NT2/D1 (cell line): Measurements from ENCODE around the gene NXPE2.

Source experiments
- DNase-seq: peaks from one replicate; pipeline ENCODE4 v3.0.0-alpha.2; 2011; ENCODE audit warnings: low read depth, low spot score
- H3K27me3 ChIP-seq: 2 replicates; pipeline ENCODE4 v1.6.0; 2011; ENCODE audit warnings: mild to moderate bottlenecking; ENCODE audit not compliant: insufficient read length, insufficient read depth
- H3K36me3 ChIP-seq: 2 replicates; pipeline ENCODE4 v1.6.1; 2011; ENCODE audit warnings: mild to moderate bottlenecking, low read length, mixed read lengths; ENCODE audit not compliant: insufficient read depth, insufficient read length
- H3K4me1 ChIP-seq: 2 replicates; pipeline ENCODE4 v1.5.1; 2011; ENCODE audit not compliant: insufficient read depth, insufficient read length
- H3K4me3 ChIP-seq: 2 replicates; pipeline ENCODE4 v1.5.1; 2011; ENCODE audit warnings: low read depth; ENCODE audit not compliant: insufficient read length
- H3K9ac ChIP-seq: 2 replicates; pipeline ENCODE4 v1.6.0; 2011; ENCODE audit warnings: low read depth; ENCODE audit not compliant: insufficient read length
- H3K9me3 ChIP-seq: 2 replicates; pipeline ENCODE4 v1.5.1; 2011; ENCODE audit warnings: mild to moderate bottlenecking, low read length; ENCODE audit not compliant: insufficient read depth
- SUZ12 ChIP-seq: IDR thresholded peaks from 2 replicates; pipeline ENCODE4 v1.6.1; 2011; ENCODE audit not compliant: insufficient read length, insufficient read depth; ENCODE audit errors: extremely low read depth
- YY1 ChIP-seq: IDR thresholded peaks from 2 replicates; pipeline ENCODE4 v1.6.1; 2011; ENCODE audit not compliant: insufficient read length, insufficient read depth
- ZNF274 ChIP-seq: IDR thresholded peaks from 2 replicates; pipeline ENCODE4 v1.6.1; 2011; ENCODE audit warnings: mild to moderate bottlenecking, low read depth, low read length

The NXPE2 gene

GRCh38 chr11:114746013-114746412 is 67.7 kb downstream of the NXPE2 start:
- no peaks in the 10 kb centered on the region for H3K9me3 ChIP-seq
- H3K9ac ChIP-seq: no peak overlapping the region
- no peaks in the 10 kb centered on the region for H3K36me3 ChIP-seq
- no peaks in the 10 kb centered on the region for H3K27me3 ChIP-seq
- TF ChIP-seq SUZ12 (no peak), YY1 (no peak), ZNF274 (no peak)
- no peak for DNase-seq
- H3K4me3 ChIP-seq: no peak overlapping the region
- no peaks in the 10 kb centered on the region for H3K4me1 ChIP-seq
